ENCODE data around the gene SIAE.

DNA sequence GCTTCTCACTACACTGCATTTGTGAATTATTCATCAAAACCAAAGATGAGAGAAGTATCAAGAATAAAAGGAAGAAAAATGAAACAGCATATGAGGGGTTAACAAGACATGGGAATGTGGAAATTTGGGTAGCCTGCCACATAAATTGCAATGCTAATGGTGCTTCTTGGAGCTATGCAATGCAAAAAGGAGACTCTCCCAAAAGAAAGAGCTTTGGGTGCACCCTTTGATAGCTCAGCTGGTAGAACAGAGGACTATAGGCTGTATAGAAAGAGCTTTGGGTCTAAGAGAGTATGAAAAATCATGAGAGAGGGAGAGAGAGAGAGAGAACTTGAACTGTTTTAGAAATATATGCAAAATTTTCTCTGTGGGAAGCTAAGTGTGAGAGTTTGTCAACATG lies 26.5 kb upstream of the SIAE start:
- TF ChIP-seq CTCF (IDR thresholded peaks at IDR 0.05) (no peak), POLR2A (IDR thresholded peaks at IDR 0.05) (no peak), POLR2AphosphoS5 (IDR thresholded peaks at IDR 0.05) (no peak)
